ENCODE measurements around the gene OBSCN.

OBSCN gene

DNA sequence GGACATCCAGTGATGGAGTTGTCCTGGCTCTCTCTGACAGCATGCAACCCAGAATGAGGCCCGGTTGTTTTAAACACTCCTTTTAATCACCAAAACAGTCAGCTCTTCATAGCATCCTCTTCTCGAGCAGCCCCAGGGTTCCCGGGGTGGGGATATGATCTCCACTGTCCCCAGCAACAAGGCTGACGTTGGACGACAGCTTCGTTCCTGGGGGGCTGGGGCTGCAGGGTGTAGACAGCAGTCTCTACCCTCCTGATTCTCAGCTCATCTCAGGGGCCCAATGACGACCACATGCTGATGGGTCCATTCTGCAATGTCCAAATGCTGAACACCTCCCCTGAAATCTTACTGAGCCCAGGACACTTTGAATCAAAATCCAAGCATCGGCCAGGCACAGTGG, 171.8 kb downstream of the OBSCN start:
- Histone ChIP-seq H3K27ac (ENCODE audit: low read depth, low read length) (no peak overlapping the region), H3K9ac (ENCODE audit: low read length) (no peak overlapping the region), H3K36me3 (ENCODE audit: control insufficient read depth, insufficient read depth, low read length) (peaks cover 2% of the 10 kb centered on the region), H3K4me3 (ENCODE audit: low read length) (no peak overlapping the region), H3K27me3 (ENCODE audit: control insufficient read depth, insufficient read depth, low read length) (peaks cover 3% of the 10 kb centered on the region), H3K4me1 (ENCODE audit: control insufficient read depth, insufficient read depth, low read length) (peaks cover 3% of the 10 kb centered on the region)

DNA sequence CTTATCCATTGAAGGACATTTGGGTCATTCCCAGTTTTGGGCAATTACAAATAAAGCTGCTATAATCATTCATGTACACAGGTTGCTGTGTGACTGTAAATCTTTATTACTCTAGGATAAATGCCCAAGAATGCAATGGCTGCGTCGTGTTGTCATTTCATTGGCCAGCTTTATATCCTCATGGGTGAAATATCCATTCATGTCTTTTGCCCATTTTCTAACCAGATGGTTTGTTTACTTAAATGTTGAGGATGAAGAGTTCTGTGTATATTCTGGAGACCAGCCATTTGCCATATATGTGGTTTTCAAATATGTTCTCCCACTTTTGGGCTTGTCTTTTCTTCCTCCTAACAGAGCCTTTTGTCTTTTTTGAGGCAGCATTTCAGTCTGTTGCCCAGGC, 173.5 kb downstream of the OBSCN start:
- Histone ChIP-seq H3K36me3 (ENCODE audit: control insufficient read depth, insufficient read depth, low read length) (peaks cover 2% of the 10 kb centered on the region), H3K4me1 (ENCODE audit: control insufficient read depth, insufficient read depth, low read length) (no peaks in the 10 kb centered on the region), H3K4me3 (ENCODE audit: low read length) (no peak overlapping the region), H3K9ac (ENCODE audit: low read length) (no peak overlapping the region), H3K27me3 (ENCODE audit: control insufficient read depth, insufficient read depth, low read length) (peaks cover 3% of the 10 kb centered on the region), H3K27ac (ENCODE audit: low read depth, low read length) (no peak overlapping the region)

DNA sequence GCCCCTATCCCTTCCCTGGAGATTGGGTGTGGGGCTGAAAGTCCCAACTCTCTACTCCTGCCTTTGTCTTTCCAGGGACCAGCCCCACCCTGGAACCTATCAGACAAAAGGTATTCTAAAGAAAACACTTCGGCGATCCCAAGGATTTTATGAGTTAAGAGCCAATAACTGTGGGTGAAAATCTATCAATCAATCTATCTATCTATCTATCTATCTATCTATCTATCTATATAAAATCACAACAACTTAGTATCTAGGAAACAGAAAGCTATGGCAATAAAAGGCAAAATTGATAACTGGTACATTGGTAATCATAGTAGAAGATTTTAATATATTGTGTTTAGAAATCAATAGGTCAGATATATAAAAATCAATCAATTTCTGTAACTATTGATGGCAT, 175.9 kb downstream of the OBSCN start:
- H3K27ac ChIP-seq (ENCODE audit: low read depth, low read length): no peak overlapping the region
- H3K9ac ChIP-seq (ENCODE audit: low read length): no peak overlapping the region
- H3K27me3 ChIP-seq (ENCODE audit: control insufficient read depth, insufficient read depth, low read length): no peaks in the 10 kb centered on the region
- no peaks in the 10 kb centered on the region for H3K4me1 ChIP-seq (ENCODE audit: control insufficient read depth, insufficient read depth, low read length)
- no peak overlapping the region for H3K4me3 ChIP-seq (ENCODE audit: low read length)
- H3K36me3 ChIP-seq (ENCODE audit: control insufficient read depth, insufficient read depth, low read length): peaks cover 2% of the 10 kb centered on the region

- Histone ChIP-seq H3K9ac (ENCODE audit: low read length) (no peak overlapping the region), H3K27me3 (ENCODE audit: control insufficient read depth, insufficient read depth, low read length) (no peaks in the 10 kb centered on the region), H3K27ac (ENCODE audit: low read depth, low read length) (no peak overlapping the region), H3K36me3 (ENCODE audit: control insufficient read depth, insufficient read depth, low read length) (peaks cover 2% of the 10 kb centered on the region), H3K4me3 (ENCODE audit: low read length) (no peak overlapping the region), H3K4me1 (ENCODE audit: control insufficient read depth, insufficient read depth, low read length) (no peaks in the 10 kb centered on the region)
Observed at GRCh38 chr1:228385232-228385631, 177.4 kb downstream of the OBSCN start.

DNA sequence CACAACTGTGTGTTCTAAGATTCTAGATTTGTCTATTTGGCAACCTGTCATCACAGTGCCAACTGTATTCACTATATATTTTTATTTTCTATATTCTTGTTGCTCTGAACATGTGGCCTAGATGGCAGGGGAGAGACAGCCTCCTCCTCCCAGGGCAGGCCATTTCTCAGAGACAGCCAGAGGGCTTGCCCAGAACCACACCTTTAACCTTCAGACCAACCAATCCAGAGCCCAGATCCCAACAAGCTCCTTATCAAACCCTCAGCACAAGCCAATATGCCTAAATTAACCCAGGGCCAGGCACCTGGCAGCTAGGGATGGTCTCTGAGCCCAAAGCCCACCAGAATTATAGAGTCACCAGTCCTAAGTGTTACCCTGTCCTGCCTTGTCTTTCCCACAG, 179.5 kb downstream of the OBSCN start:
- Histone ChIP-seq H3K4me1 (ENCODE audit: control insufficient read depth, insufficient read depth, low read length) (no peaks in the 10 kb centered on the region), H3K27ac (ENCODE audit: low read depth, low read length) (no peak overlapping the region), H3K36me3 (ENCODE audit: control insufficient read depth, insufficient read depth, low read length) (no peaks in the 10 kb centered on the region), H3K4me3 (ENCODE audit: low read length) (no peak overlapping the region), H3K9ac (ENCODE audit: low read length) (no peak overlapping the region), H3K27me3 (ENCODE audit: control insufficient read depth, insufficient read depth, low read length) (no peaks in the 10 kb centered on the region)

DNA sequence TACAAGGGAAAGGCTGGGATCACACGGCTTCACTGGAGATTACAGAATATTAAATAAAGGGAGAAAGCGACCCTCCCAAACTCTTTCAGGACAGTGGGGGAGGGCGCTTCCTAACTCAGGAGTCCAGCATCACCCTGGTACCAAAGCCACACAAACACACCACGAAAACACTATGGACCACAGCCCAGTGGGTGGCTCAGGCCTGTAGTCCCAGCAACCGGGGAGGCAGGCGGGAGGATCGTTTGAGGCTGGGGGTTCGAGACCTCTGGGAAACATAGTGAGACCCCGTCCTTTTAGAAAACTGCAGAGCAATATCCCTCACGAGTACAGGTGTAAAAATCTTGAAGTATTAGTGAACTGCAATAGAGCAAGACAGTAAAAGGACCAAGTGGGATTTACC, 182.8 kb downstream of the OBSCN start:
- H3K27ac ChIP-seq (ENCODE audit: low read depth, low read length): no peak overlapping the region
- no peak overlapping the region for H3K4me3 ChIP-seq (ENCODE audit: low read length)
- no peak overlapping the region for H3K9ac ChIP-seq (ENCODE audit: low read length)
- H3K36me3 ChIP-seq (ENCODE audit: control insufficient read depth, insufficient read depth, low read length): peaks cover 6% of the 10 kb centered on the region
- H3K27me3 ChIP-seq (ENCODE audit: control insufficient read depth, insufficient read depth, low read length): no peaks in the 10 kb centered on the region
- no peaks in the 10 kb centered on the region for H3K4me1 ChIP-seq (ENCODE audit: control insufficient read depth, insufficient read depth, low read length)

DNA sequence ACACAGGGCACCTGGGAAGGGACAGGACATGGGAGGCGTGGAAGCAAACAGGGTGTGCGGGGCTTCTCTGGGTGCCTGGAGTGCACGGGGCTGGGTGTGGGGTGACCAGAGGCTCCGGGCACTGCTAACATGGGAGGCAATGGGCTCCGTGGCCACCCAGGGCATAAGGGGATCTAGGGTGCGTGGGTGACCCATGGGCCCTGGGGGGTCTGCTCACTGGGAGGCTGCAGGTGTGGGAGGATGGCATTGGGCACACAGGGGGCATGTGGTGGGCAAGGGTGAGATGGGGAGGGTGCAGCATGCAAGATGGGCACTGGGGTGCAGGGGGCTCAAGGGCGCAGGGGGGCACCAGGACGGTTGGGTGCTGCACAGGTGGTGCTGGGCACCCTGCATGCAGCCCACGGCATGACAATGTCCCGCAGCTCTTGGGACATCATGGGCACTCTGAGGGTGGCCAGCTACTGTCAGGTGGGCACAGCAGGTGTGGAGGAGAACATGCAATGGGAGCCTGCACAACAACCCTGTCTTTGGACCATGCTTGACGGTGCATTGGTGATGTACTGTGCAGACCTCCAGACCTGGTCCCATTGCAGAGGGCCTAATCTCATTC, 183.7 kb downstream of the OBSCN start:
- no peaks in the 10 kb centered on the region for H3K4me1 ChIP-seq (ENCODE audit: control insufficient read depth, insufficient read depth, low read length)
- no peak overlapping the region for H3K4me3 ChIP-seq (ENCODE audit: low read length)
- no peaks in the 10 kb centered on the region for H3K27me3 ChIP-seq (ENCODE audit: control insufficient read depth, insufficient read depth, low read length)
- no peak overlapping the region for H3K27ac ChIP-seq (ENCODE audit: low read depth, low read length)
- H3K36me3 ChIP-seq (ENCODE audit: control insufficient read depth, insufficient read depth, low read length): peaks cover 14% of the 10 kb centered on the region
- no peak overlapping the region for H3K9ac ChIP-seq (ENCODE audit: low read length)

GRCh38 chr1:228392111-228392936, 184.5 kb downstream of the OBSCN start:
- Histone ChIP-seq H3K4me3 (ENCODE audit: low read length) (no peak overlapping the region), H3K9ac (ENCODE audit: low read length) (no peak overlapping the region), H3K36me3 (ENCODE audit: control insufficient read depth, insufficient read depth, low read length) (peaks cover 18% of the 10 kb centered on the region), H3K4me1 (ENCODE audit: control insufficient read depth, insufficient read depth, low read length) (no peaks in the 10 kb centered on the region), H3K27ac (ENCODE audit: low read depth, low read length) (no peak overlapping the region), H3K27me3 (ENCODE audit: control insufficient read depth, insufficient read depth, low read length) (no peaks in the 10 kb centered on the region)

- Histone ChIP-seq H3K36me3 (ENCODE audit: control insufficient read depth, insufficient read depth, low read length) (peaks cover 18% of the 10 kb centered on the region), H3K27me3 (ENCODE audit: control insufficient read depth, insufficient read depth, low read length) (no peaks in the 10 kb centered on the region), H3K9ac (ENCODE audit: low read length) (no peak overlapping the region), H3K4me3 (ENCODE audit: low read length) (no peak overlapping the region), H3K4me1 (ENCODE audit: control insufficient read depth, insufficient read depth, low read length) (no peaks in the 10 kb centered on the region), H3K27ac (ENCODE audit: low read depth, low read length) (no peak overlapping the region)
Observed at GRCh38 chr1:228393268-228393701, 185.4 kb downstream of the OBSCN start.

GRCh38 chr1:228393811-228394570, 186.1 kb downstream of the OBSCN start:
- H3K9ac ChIP-seq (ENCODE audit: low read length): no peak overlapping the region
- peaks cover 23% of the 10 kb centered on the region for H3K36me3 ChIP-seq (ENCODE audit: control insufficient read depth, insufficient read depth, low read length)
- H3K4me3 ChIP-seq (ENCODE audit: low read length): no peak overlapping the region
- H3K4me1 ChIP-seq (ENCODE audit: control insufficient read depth, insufficient read depth, low read length): no peaks in the 10 kb centered on the region
- H3K27me3 ChIP-seq (ENCODE audit: control insufficient read depth, insufficient read depth, low read length): no peaks in the 10 kb centered on the region
- H3K27ac ChIP-seq (ENCODE audit: low read depth, low read length): no peak overlapping the region

- no peak overlapping the region for H3K27ac ChIP-seq (ENCODE audit: low read depth, low read length)
- H3K27me3 ChIP-seq (ENCODE audit: control insufficient read depth, insufficient read depth, low read length): no peaks in the 10 kb centered on the region
- peaks cover 24% of the 10 kb centered on the region for H3K36me3 ChIP-seq (ENCODE audit: control insufficient read depth, insufficient read depth, low read length)
- no peaks in the 10 kb centered on the region for H3K4me1 ChIP-seq (ENCODE audit: control insufficient read depth, insufficient read depth, low read length)
- no peak overlapping the region for H3K9ac ChIP-seq (ENCODE audit: low read length)
- H3K4me3 ChIP-seq (ENCODE audit: low read length): no peak overlapping the region
Observed at GRCh38 chr1:228394571-228395394, 186.9 kb downstream of the OBSCN start.

Measured in rectal smooth muscle tissue (tissue), 1 donor.